ENCODE measurements around the gene SLC50A1. TPM values are rescaled to one million over a fixed set of nuclear protein-coding genes. Genes with fewer than 3 reads are reported as not detected.

SLC50A1 gene
- total and polyA plus RNA-seq, 9 of the 15 experiments (the other 6 are each of a cell fraction or from before 2014, with no cell fraction given) = 46.5 to 132 (median 91.9) TPM

GRCh38 chr1:155110381-155110780, 25.3 kb upstream of the SLC50A1 start:
- ATAC-seq = no peak
- H2AFZ ChIP-seq (ENCODE audit: low read depth, low read length) = no peak overlapping the region
- in situ Hi-C loops (cut with MboI) (no loop called here), intact Hi-C loops (cut with micrococcal nuclease) (loop anchor here (5.0 kb wide), 1 partner anchor 57 kb away; no protein-coding TSS in a partner anchor)
- ChIA-PET POLR2A (interaction anchor here (1.2 kb wide), 1 partner anchor 15 kb away, joined by 3 read pairs; no protein-coding TSS in a partner anchor), CTCF (ENCODE audit: low intra/inter-chr PET ratio) (no interaction called here)
- H3K27me3 ChIP-seq (ENCODE audit: control insufficient read depth in 2 of 2, insufficient read depth in 2 of 2, low read length in 2 of 2) = no peaks in the 10 kb centered on the region
- no peaks in the 10 kb centered on the region for H3K36me3 ChIP-seq (ENCODE audit: control insufficient read depth, insufficient read depth, low read length)
- peaks cover 6 to 8% of the 10 kb centered on the region in 2 experiments; a peak in 4 of 5 replicates for H3K4me1 ChIP-seq (replicated peaks in 1 of 2; ENCODE audit: control insufficient read depth in 2 of 2, insufficient read depth in 2 of 2, low read length in 2 of 2)
- 40% methylated on average over 8 of the region's 8 CpGs for WGBS (ENCODE audit: insufficient coverage, low coverage, missing lambda C conversion rate)
- no peaks in the 10 kb centered on the region for H3K79me2 ChIP-seq (ENCODE audit: control insufficient read depth, insufficient read depth, low read length)
- no peak for FAIRE-seq
- no TSS peak for BruUV-seq (replicated peaks)
- no peak overlapping the region for H3K4me2 ChIP-seq (ENCODE audit: insufficient read depth, low read length)
- H3K9ac ChIP-seq (ENCODE audit: insufficient read depth in 1 of 2, low read depth in 2 of 2, low read length in 2 of 2) = no peak overlapping the region
- no peak overlapping the region for H3K4me3 ChIP-seq
- H3K9me3 ChIP-seq (replicated peaks; ENCODE audit: control insufficient read depth, insufficient read depth, low read depth, low read length) = no peaks in the 10 kb centered on the region
- no peak overlapping the region for H3K27ac ChIP-seq (ENCODE audit: extremely low read depth, low read depth, low read length)
- no peak for DNase-seq (ENCODE audit: extremely low read depth in 1 of 4, low spot score in 3 of 4)
- no peaks in the 10 kb centered on the region for H4K20me1 ChIP-seq (replicated peaks; ENCODE audit: control insufficient read depth, insufficient read depth, low read length)
- no peaks in the 10 kb centered on the region for H3K9me1 ChIP-seq (ENCODE audit: control insufficient read depth, insufficient read depth, low read length)
- TF ChIP-seq CBFA2T3 (IDR thresholded peaks at IDR 0.05) (no peak), PBX2 (CRISPR knock-in tag; IDR thresholded peaks at IDR 0.05; ENCODE audit: low read depth) (no peak), PBX2 (tag; conservative IDR thresholded peaks at IDR 0.05; ENCODE audit: low read depth) (no peak), RFX5 (IDR thresholded peaks at IDR 0.05; ENCODE audit: low read depth, low read length) (no peak), HIVEP1 (CRISPR knock-in tag; IDR thresholded peaks at IDR 0.05) (no peak), NKRF (IDR thresholded peaks at IDR 0.05; ENCODE audit: borderline replicate concordance) (no peak), MAX (CRISPR knock-in tag; IDR thresholded peaks at IDR 0.05) (no peak), CREB5 (CRISPR knock-in tag; IDR thresholded peaks at IDR 0.05) (no peak), ZNF41 (CRISPR knock-in tag; conservative IDR thresholded peaks at IDR 0.05) (no peak), SIN3B (IDR thresholded peaks at IDR 0.05; ENCODE audit: low read depth) (no peak), ZNF695 (CRISPR knock-in tag; IDR thresholded peaks at IDR 0.05) (no peak)

Measured in K562 (cell line).